Measurements from ENCODE around the gene SMAD3.

- no peak for TF ChIP-seq CTCF (IDR thresholded peaks at IDR 0.05; ENCODE audit: insufficient read depth, low read length)
- no peak for TF ChIP-seq POLR2AphosphoS5 (IDR thresholded peaks at IDR 0.05; ENCODE audit: low read depth)
- no peak for TF ChIP-seq REST (IDR thresholded peaks at IDR 0.05; ENCODE audit: insufficient replicate concordance, low read depth)
Observed at GRCh38 chr15:67152429-67152828, 87.0 kb downstream of the SMAD3 start.
